GM23338 (cell line): ENCODE data around the gene CHN2.

Experiments
- POLR2AphosphoS5 ChIP-seq: IDR thresholded peaks from 2 replicates; pipeline ENCODE4 v1.6.1; 2016; ENCODE audit warnings: antibody characterized with exemption, low read depth
- TF ChIP-seq, protein P1 (sequence below), 2 experiments: fragments of 200-600 bp in 1 of 2; sonication (generic) in 1 of 2; conservative IDR thresholded peaks; 2 replicates each; pipeline versions ENCODE4 v1.5.1 to v1.6.1; 2016 to 2017; ENCODE audit warnings: antibody characterized with exemption in 2 of 2, low read depth in 2 of 2, mild to moderate bottlenecking in 2 of 2, moderate library complexity in 1 of 2
- TF ChIP-seq, protein P2 (sequence below): IDR thresholded peaks from one replicate; pipeline ENCODE4 v1.6.1; 2018; ENCODE audit warnings: antibody characterized with exemption; ENCODE audit not compliant: unreplicated experiment

DNA sequence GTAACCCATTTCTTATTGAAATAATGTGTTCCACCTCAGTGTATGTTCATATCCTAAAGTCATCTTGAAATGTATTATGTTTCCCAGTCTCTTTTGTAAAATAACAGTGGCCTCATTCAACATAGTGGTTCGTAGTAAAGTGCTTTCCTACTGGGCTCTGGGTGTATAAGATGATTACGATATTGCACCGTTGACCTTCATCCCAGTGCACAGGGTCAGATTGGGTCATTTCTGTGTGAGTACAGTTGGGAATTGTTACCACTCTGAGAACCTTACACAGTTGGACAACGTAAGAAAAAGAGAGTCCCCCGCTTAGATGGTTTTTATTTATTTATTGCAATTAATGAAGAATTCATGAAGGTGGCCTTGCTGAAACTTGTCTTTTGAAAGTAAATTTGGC, 135.6 kb downstream of the CHN2 start:
- TF ChIP-seq, protein P1, sequence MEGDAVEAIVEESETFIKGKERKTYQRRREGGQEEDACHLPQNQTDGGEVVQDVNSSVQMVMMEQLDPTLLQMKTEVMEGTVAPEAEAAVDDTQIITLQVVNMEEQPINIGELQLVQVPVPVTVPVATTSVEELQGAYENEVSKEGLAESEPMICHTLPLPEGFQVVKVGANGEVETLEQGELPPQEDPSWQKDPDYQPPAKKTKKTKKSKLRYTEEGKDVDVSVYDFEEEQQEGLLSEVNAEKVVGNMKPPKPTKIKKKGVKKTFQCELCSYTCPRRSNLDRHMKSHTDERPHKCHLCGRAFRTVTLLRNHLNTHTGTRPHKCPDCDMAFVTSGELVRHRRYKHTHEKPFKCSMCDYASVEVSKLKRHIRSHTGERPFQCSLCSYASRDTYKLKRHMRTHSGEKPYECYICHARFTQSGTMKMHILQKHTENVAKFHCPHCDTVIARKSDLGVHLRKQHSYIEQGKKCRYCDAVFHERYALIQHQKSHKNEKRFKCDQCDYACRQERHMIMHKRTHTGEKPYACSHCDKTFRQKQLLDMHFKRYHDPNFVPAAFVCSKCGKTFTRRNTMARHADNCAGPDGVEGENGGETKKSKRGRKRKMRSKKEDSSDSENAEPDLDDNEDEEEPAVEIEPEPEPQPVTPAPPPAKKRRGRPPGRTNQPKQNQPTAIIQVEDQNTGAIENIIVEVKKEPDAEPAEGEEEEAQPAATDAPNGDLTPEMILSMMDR (conservative IDR thresholded peaks at IDR 0.05; ENCODE audit: low read depth in 2 of 2): no peak
- no peak for TF ChIP-seq POLR2AphosphoS5
- TF ChIP-seq, protein P2, sequence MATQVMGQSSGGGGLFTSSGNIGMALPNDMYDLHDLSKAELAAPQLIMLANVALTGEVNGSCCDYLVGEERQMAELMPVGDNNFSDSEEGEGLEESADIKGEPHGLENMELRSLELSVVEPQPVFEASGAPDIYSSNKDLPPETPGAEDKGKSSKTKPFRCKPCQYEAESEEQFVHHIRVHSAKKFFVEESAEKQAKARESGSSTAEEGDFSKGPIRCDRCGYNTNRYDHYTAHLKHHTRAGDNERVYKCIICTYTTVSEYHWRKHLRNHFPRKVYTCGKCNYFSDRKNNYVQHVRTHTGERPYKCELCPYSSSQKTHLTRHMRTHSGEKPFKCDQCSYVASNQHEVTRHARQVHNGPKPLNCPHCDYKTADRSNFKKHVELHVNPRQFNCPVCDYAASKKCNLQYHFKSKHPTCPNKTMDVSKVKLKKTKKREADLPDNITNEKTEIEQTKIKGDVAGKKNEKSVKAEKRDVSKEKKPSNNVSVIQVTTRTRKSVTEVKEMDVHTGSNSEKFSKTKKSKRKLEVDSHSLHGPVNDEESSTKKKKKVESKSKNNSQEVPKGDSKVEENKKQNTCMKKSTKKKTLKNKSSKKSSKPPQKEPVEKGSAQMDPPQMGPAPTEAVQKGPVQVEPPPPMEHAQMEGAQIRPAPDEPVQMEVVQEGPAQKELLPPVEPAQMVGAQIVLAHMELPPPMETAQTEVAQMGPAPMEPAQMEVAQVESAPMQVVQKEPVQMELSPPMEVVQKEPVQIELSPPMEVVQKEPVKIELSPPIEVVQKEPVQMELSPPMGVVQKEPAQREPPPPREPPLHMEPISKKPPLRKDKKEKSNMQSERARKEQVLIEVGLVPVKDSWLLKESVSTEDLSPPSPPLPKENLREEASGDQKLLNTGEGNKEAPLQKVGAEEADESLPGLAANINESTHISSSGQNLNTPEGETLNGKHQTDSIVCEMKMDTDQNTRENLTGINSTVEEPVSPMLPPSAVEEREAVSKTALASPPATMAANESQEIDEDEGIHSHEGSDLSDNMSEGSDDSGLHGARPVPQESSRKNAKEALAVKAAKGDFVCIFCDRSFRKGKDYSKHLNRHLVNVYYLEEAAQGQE: no peak
